Mesenchymal stem cell (in vitro differentiated cells and primary cell): Measurements from ENCODE around the gene UVSSA.
A peak's percentile ranks its signal among the peaks of the same experiment; 100 is the strongest.

ENCODE experiments used
- DNase-seq: peaks from one replicate; pipeline ENCODE4 v3.0.0-alpha.2; 2013
- H2AFZ ChIP-seq: one replicate; pipeline ENCODE4 v1.6.1; 2013; ENCODE audit warnings: low read depth, mild to moderate bottlenecking, control low read depth, inconsistent platforms, low read length, moderate library complexity
- H2AK5ac ChIP-seq: 2 replicates; pipeline ENCODE4 v1.6.1; 2013; ENCODE audit warnings: low read length, moderate library complexity, mild to moderate bottlenecking, inconsistent platforms; ENCODE audit not compliant: severe bottlenecking
- H2BK120ac ChIP-seq: one replicate; pipeline ENCODE4 v1.6.1; 2013; ENCODE audit warnings: low read depth, mild to moderate bottlenecking, inconsistent platforms, low read length, moderate library complexity
- H2BK12ac ChIP-seq, 2 experiments: one replicate each; pipeline ENCODE4 v1.6.1; 2013; ENCODE audit warnings: inconsistent platforms in 2 of 2, low read length in 2 of 2, mild to moderate bottlenecking in 2 of 2, moderate library complexity in 2 of 2, control low read depth in 1 of 2
- H2BK15ac ChIP-seq: one replicate; pipeline ENCODE4 v1.6.1; 2013; ENCODE audit warnings: mild to moderate bottlenecking, low read depth, inconsistent platforms; ENCODE audit not compliant: poor library complexity, severe bottlenecking
- H2BK5ac ChIP-seq: 2 replicates; pipeline ENCODE4 v1.6.1; 2013; ENCODE audit warnings: low read depth, mild to moderate bottlenecking, low read length, control low read depth, inconsistent platforms; ENCODE audit not compliant: poor library complexity, severe bottlenecking
- H3K14ac ChIP-seq, 2 experiments: one replicate each; pipeline ENCODE4 v1.6.1; 2013; ENCODE audit warnings: inconsistent platforms in 2 of 2, low read length in 2 of 2, control low read depth in 1 of 2, mild to moderate bottlenecking in 1 of 2, moderate library complexity in 1 of 2
- H3K18ac ChIP-seq, 2 experiments: one replicate each; pipeline ENCODE4 v1.6.1; 2013; ENCODE audit warnings: inconsistent platforms in 2 of 2, low read length in 2 of 2, control low read depth in 1 of 2, low read depth in 1 of 2, mild to moderate bottlenecking in 1 of 2
- H3K23ac ChIP-seq, 2 experiments: one replicate each; pipeline ENCODE4 v1.6.1; 2013; ENCODE audit warnings: inconsistent platforms in 2 of 2, low read length in 2 of 2, mild to moderate bottlenecking in 2 of 2, moderate library complexity in 2 of 2, control low read depth in 1 of 2
- H3K27ac ChIP-seq: 2 replicates; pipeline ENCODE4 v1.5.1; 2013; ENCODE audit warnings: mild to moderate bottlenecking, moderate library complexity, low read length, control low read depth, inconsistent platforms; ENCODE audit not compliant: poor library complexity, severe bottlenecking
- H3K27me3 ChIP-seq, 2 experiments: 2 replicates each; pipeline versions ENCODE4 v1.6.1 to v1.7.0; 2013; ENCODE audit warnings: low read length in 2 of 2, mild to moderate bottlenecking in 2 of 2, moderate library complexity in 2 of 2, control low read depth in 1 of 2, inconsistent platforms in 1 of 2; ENCODE audit not compliant: control insufficient read depth in 1 of 2, insufficient read depth in 1 of 2
- H3K36me3 ChIP-seq, 2 experiments: 2 replicates each; pipeline versions ENCODE4 v1.6.1 to v1.7.0; 2013; ENCODE audit warnings: low read length in 2 of 2, control low read depth in 1 of 2, inconsistent platforms in 1 of 2, low read depth in 1 of 2, mild to moderate bottlenecking in 1 of 2; ENCODE audit not compliant: insufficient read depth in 2 of 2, control insufficient read depth in 1 of 2
- H3K4ac ChIP-seq, 2 experiments: one replicate each; pipeline ENCODE4 v1.6.1; 2013; ENCODE audit warnings: inconsistent platforms in 2 of 2, low read length in 2 of 2, mild to moderate bottlenecking in 2 of 2, moderate library complexity in 2 of 2, control low read depth in 1 of 2, low read depth in 1 of 2
- H3K4me1 ChIP-seq: 2 replicates; pipeline ENCODE4 v1.6.1; 2013; ENCODE audit warnings: low read depth, low read length, control low read depth; ENCODE audit not compliant: control insufficient read depth, insufficient read depth
- H3K4me2 ChIP-seq: 2 replicates; pipeline ENCODE4 v1.6.1; 2013; ENCODE audit warnings: low read length, mild to moderate bottlenecking, inconsistent platforms; ENCODE audit not compliant: poor library complexity, severe bottlenecking
- H3K4me3 ChIP-seq, 2 experiments: 2 replicates each; pipeline versions ENCODE4 v1.5.1 to v1.7.0; 2013; ENCODE audit warnings: low read length in 2 of 2, mild to moderate bottlenecking in 2 of 2, control low read depth in 1 of 2, low read depth in 1 of 2; ENCODE audit not compliant: insufficient read depth in 1 of 2
- H3K79me1 ChIP-seq: replicated peaks from 2 replicates; pipeline ENCODE4 v1.6.1; 2013; ENCODE audit warnings: mild to moderate bottlenecking, control low read depth, low read length, inconsistent platforms; ENCODE audit not compliant: poor library complexity, severe bottlenecking
- H3K9ac ChIP-seq: 2 replicates; pipeline ENCODE4 v1.7.0; 2013; ENCODE audit warnings: mild to moderate bottlenecking, low read length, moderate library complexity
- H3K9me3 ChIP-seq: 2 replicates; pipeline ENCODE4 v1.7.0; 2013; ENCODE audit warnings: mild to moderate bottlenecking, low read length; ENCODE audit not compliant: control insufficient read depth
- H4K8ac ChIP-seq: one replicate; pipeline ENCODE4 v1.6.1; 2013; ENCODE audit warnings: inconsistent platforms, mild to moderate bottlenecking, low read length, moderate library complexity
- H4K91ac ChIP-seq: one replicate; pipeline ENCODE4 v1.6.1; 2013; ENCODE audit warnings: mild to moderate bottlenecking, low read length, inconsistent platforms
- WGBS: methylation state at CpG from one replicate; pipeline ENCODE4 v1.1.7; 2013; ENCODE audit warnings: mixed read lengths; 5-methylcytosine and 5-hydroxymethylcytosine counted together

Gene UVSSA

DNA sequence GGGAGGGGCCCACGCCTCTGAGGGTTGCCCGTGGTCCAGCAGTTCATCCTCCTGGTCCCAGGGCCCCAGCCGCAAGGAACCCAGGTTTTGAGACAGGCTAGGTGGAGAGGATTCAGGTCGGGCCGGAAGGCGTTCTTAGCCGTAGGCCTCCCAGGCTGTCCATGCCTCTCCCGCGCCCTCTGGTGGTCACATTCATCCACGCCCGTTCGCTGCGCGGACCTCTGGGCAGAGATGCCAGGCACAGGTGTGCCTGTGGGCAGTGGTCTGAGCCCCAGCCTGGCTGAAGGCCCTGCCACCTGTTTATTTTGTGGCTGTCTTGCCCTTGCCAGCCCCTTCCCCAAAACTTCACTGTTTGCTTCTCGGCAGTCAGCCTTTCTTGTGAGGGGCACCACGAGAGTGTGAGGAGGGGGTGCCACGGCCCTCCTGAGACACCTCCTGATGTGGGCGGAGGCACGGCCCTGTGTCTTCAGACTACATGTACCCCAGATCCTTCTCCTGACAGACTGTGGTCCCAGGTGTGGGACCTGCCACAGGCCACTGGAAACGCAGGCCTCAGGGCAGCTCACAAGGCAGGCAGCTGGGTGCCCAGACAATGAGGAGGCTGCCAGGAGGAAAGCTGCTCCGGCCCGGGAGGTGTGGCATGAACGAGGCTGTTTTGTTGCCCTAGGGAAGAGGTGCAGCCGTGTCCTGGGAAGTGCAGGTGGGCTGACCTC, 5.0 kb downstream of the UVSSA start:
- no peak overlapping the region for H3K27ac ChIP-seq
- H3K27me3 ChIP-seq: no peaks in the 10 kb centered on the region
- H3K18ac ChIP-seq: peak overlapping the region in 1 of 2 experiments; percentile 3
- H2BK5ac ChIP-seq: no peak overlapping the region
- no peak overlapping the region for H4K91ac ChIP-seq
- 39% methylated on average over 24 of the region's 24 CpGs for whole genome bisulfite sequencing
- H3K9me3 ChIP-seq: no peaks in the 10 kb centered on the region
- peaks cover 55 to 66% of the 10 kb centered on the region in 2 experiments for H3K36me3 ChIP-seq
- no peak overlapping the region for H3K4me2 ChIP-seq
- H3K4ac ChIP-seq: no peak overlapping the region
- no peak overlapping the region for H2BK12ac ChIP-seq
- peak; percentile 72 for DNase-seq
- H2BK15ac ChIP-seq: no peak overlapping the region
- peak overlapping the region; percentile 20 for H4K8ac ChIP-seq
- peak overlapping the region; percentile 62 for H2AFZ ChIP-seq
- H3K79me1 ChIP-seq: peaks cover 41% of the 10 kb centered on the region
- H2AK5ac ChIP-seq: no peak overlapping the region
- no peak overlapping the region for H3K23ac ChIP-seq
- peaks cover 23% of the 10 kb centered on the region for H3K4me1 ChIP-seq
- no peak overlapping the region for H2BK120ac ChIP-seq
- no peak overlapping the region for H3K14ac ChIP-seq
- peak overlapping the region; percentile 59 for H3K9ac ChIP-seq
- no peak overlapping the region for H3K4me3 ChIP-seq

DNA sequence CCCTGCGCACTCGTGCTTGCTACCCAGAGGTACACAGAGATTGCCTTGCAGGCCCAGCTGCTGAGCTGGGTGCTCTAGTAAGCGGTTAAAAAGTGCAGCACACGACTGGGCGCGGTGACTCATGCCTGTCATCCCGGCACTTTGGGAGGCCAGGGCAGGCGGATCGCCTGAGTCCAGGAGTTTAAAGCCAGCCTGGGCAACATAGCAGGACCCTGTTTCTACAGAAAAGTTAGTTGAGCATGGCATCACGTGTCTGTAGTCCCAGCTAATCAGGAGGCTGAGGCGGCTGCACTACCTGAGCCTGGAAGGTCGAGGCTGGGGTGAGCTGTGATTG, 5.5 kb downstream of the UVSSA start:
- no peak overlapping the region for H2BK120ac ChIP-seq
- no peak overlapping the region for H2AFZ ChIP-seq
- H2AK5ac ChIP-seq: no peak overlapping the region
- no peak overlapping the region for H3K4me2 ChIP-seq
- no peak overlapping the region for H3K27ac ChIP-seq
- no peak overlapping the region for H2BK15ac ChIP-seq
- H4K8ac ChIP-seq: no peak overlapping the region
- H3K9me3 ChIP-seq: no peaks in the 10 kb centered on the region
- no peak overlapping the region for H3K23ac ChIP-seq
- no peak overlapping the region for H2BK5ac ChIP-seq
- H3K36me3 ChIP-seq: peaks cover 59 to 71% of the 10 kb centered on the region in 2 experiments
- H3K4ac ChIP-seq: no peak overlapping the region
- H3K4me1 ChIP-seq: peaks cover 23% of the 10 kb centered on the region
- 80% methylated on average over 12 of the region's 12 CpGs for WGBS
- no peak overlapping the region for H3K18ac ChIP-seq
- H3K79me1 ChIP-seq: peaks cover 45% of the 10 kb centered on the region
- H3K27me3 ChIP-seq: no peaks in the 10 kb centered on the region
- no peak overlapping the region for H2BK12ac ChIP-seq
- H3K4me3 ChIP-seq: no peak overlapping the region
- H3K9ac ChIP-seq: no peak overlapping the region
- DNase-seq: no peak
- no peak overlapping the region for H4K91ac ChIP-seq
- no peak overlapping the region for H3K14ac ChIP-seq

DNA sequence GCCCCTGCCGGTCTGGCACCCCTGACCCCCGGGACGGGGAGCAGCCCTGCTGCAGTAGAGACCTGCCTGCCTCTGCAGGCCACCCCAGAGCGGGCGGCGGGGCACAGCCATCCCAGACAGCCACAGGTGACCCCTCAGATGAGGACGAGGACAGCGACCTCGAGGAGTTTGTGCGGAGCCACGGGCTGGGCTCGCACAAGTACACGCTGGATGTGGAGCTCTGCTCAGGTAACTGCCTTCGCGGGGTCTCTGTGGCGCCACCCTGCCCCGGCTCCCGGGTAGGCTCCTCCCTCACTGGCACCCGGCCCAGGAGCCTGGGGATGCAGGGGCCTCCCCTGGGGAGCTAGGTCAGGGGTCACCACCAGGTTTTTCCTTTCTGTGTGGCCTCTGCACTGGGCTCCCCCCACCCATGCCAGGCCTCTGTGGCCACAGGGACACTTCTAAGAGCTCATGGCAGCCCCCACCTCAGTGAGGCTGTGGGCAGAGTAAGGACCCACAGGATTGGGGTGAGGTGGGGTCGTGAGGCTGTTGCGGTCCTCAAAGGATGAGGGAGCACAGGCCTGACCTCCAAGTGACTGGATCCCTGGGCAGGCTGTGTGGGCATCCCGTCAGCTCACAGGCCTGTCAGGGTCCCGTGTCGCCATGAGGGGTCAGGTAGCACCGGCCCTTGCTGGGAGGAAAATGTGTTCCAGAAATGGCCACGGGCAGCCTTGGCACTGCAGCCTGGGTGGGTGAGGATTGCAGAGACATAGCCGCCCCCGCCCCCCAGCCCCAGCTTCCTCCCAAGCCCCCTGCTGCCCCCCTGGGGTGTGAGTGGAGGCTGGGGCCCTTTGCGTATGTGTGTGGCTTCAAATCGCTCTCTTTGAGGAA, 6.4 kb downstream of the UVSSA start:
- Histone ChIP-seq H3K4me2 (no peak overlapping the region), H3K9ac (no peak overlapping the region), H3K4ac (no peak overlapping the region), H3K14ac (no peak overlapping the region), H3K79me1 (peaks cover 42% of the 10 kb centered on the region), H2AFZ (no peak overlapping the region), H2BK12ac (no peak overlapping the region), H3K9me3 (no peaks in the 10 kb centered on the region), H3K23ac (no peak overlapping the region), H2AK5ac (no peak overlapping the region), H3K27ac (no peak overlapping the region), H3K27me3 (no peaks in the 10 kb centered on the region), H2BK5ac (no peak overlapping the region), H2BK120ac (no peak overlapping the region), H3K4me3 (no peak overlapping the region), H3K4me1 (peaks cover 16% of the 10 kb centered on the region), H2BK15ac (no peak overlapping the region), H3K36me3 (peaks cover 63 to 80% of the 10 kb centered on the region in 2 experiments), H4K8ac (no peak overlapping the region), H3K18ac (no peak overlapping the region), H4K91ac (no peak overlapping the region)
- no peak for DNase-seq
- 94% methylated on average over 28 of the region's 30 CpGs for WGBS
